Fibroblast of lung (primary cell): Measurements from ENCODE around the gene RFX5.

ENCODE experiments used
- CTCF ChIP-seq, 2 donors: IDR thresholded peaks in 1 of 2; conservative IDR thresholded peaks in 1 of 2; 1 replicate in 1 of 2; 2 replicates in 1 of 2; pipeline ENCODE4 v1.5.1; 2011 to 2012; ENCODE audit warnings: low read length in 2 of 2, control low read depth in 1 of 2, inconsistent platforms in 1 of 2, low read depth in 1 of 2, mild to moderate bottlenecking in 1 of 2
- EZH2 ChIP-seq: IDR thresholded peaks from 2 replicates; pipeline ENCODE4 v1.5.1; 2012; ENCODE audit warnings: low read length, control low read depth, mild to moderate bottlenecking; ENCODE audit errors: missing control alignments

GRCh38 chr1:151342569-151342968 is 4.5 kb downstream of the RFX5 start:
- TF ChIP-seq CTCF (conservative IDR thresholded peaks at IDR 0.05 in 1 of 2, IDR thresholded peaks at IDR 0.05 in 1 of 2; ENCODE audit: low read depth in 1 of 2, low read length in 2 of 2) (no peak), EZH2 (no peak)
